Stimulated activated CD8-positive, alpha-beta memory T cell treated with anti-CD3 and anti-CD28 coated beads, Interleukin-12 subunit alpha, Interleukin-12 subunit beta, amount 100 ng/mL, for 4 hours (primary cell): Measurements from ENCODE around the gene BCKDHA.
A peak's percentile ranks its signal among the peaks of the same experiment; 100 is the strongest.

Source experiments
- DNase-seq: peaks from one replicate; pipeline ENCODE4 v3.0.0-alpha.2; 2020; ENCODE audit warnings: low read depth

Gene BCKDHA

DNA sequence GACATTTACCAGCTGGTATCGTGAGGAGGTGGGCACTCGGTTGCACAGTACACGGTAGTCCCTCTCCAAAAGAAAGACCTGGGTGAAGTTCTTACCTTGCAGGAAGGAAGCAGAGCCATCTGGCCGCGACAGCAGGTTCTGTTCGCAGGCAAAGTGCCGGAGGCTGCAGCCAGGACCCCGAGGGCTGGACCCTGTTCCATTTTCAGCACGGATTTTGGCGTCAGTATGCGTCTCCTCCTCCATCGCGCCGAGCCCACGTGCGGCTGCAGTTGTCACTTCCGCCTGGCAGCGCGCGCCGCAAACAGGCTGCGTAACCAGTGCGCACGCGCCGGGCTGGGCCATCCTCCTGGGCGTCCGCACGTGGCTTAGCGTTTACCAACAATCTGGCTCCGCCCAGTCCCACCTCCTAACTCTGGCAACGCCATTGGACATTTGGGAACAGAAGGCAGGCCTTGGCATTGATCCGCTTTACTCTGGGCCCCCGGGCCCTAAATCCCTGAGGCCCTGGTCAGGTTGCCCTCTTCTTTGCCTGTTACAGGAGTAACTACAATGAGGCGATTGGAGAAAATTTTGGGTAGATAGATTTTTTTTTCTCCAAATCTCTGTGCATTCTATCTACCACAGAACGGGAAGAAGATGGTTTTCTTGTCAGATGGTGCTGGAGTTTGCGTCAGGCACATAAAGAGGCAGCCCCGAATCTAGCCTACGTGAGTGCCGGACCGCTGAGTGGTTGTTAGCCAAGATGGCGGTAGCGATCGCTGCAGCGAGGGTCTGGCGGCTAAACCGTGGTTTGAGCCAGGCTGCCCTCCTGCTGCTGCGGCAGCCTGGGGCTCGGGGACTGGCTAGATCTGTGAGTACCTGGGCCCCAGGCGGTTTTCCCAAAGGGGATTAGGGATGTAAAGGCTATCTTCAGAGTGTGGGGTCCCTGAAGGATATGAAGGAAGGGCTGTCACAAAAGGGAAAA lies at the start of gene BCKDHA, which contains the start of gene EXOSC5:
Gene BCKDHA (plus strand): TSS at position 733 of the 964 bp plus-strand sequence. CDS start 10 bp downstream, at position 743.
Gene EXOSC5 (minus strand): TSS at position 274 of the 964 bp plus-strand sequence. CDS start 31 bp downstream, at position 243.
- DNase-seq, result peak; percentile 99

GRCh38 chr19:41350735-41351338 lies 46.8 kb upstream of the BCKDHA start:
- no peak for DNase-seq

DNA sequence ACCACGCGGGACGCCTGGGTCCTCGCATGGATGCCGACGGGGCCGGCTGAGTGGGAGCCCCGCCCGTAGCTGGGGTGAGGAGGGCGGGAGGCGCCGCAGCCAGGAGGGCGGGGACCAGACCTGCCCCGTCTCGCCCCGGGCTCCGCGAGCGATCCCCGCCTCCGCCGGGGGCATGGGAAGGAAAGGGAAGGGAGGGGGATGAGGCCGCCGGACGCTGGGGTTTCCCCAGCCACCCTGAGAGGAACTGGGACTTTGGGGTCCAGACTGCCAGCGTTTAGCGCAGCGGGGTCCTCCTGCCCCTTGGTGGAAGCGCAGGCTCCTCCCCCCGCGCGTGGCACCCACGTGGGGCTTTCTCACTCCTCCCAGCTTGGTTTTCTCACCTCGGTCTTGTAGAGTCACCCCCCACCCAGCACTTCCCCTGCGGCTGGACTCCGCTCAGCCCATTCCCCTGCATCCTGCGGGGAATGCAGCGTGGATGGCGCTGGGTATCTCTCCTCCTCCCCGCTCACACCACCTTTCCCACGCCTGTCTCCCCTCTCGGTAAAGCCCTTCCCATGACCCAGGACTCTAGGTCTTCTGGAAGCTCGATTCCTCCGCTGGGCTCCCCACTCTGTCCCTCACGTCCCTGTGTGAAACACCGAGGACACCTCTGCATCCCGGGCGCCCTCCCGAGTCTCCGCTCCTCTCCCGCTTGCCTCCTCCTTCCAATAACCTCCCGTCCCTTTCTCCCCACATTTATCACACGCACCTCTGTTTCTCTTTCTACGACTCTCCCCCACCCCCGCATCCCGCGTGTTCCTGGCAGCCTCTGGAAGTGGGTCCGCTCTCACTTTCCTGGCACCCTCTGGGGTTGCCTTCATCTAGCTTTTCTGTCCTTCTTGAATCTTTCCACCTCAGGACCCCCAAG lies 46.0 kb upstream of the BCKDHA start:
- peak; percentile 85 for DNase-seq

- DNase-seq, result no peak
Measured at GRCh38 chr19:41352279-41352608, 45.4 kb upstream of the BCKDHA start.

GRCh38 chr19:41352609-41353465 lies 44.8 kb upstream of the BCKDHA start:
- peak; percentile 68 for DNase-seq

- peak; percentile 96 for DNase-seq
Measured at GRCh38 chr19:41353466-41354342, 43.9 kb upstream of the BCKDHA start, which contains the start of gene TGFB1. TGFB1 (minus strand) TSS chr19:41353922; CDS start chr19:41353044, 878 bp downstream.

GRCh38 chr19:41354343-41354953 lies 43.2 kb upstream of the BCKDHA start:
- no peak for DNase-seq

DNA sequence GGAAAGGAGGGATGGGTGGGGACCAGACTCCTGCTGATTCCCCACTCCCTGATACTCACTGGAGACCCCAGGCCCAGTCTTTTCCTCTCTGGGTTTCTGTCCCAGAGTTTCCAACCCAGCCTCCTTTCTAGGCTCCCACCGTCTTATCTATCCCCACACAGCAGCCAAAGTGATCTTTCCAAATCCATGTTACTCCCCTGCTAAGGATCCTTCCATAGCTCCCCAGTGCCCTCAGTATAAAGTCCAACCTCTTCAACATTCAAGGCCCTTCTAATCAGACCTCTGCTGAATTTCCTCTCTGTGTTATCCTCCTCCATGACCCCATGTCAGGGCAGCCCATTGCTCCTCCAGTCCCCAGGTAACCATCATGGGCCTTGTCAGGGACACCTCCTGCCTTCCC lies 42.6 kb upstream of the BCKDHA start:
- DNase-seq, result no peak

- DNase-seq, result no peak
Measured at GRCh38 chr19:41355802-41356201, 41.8 kb upstream of the BCKDHA start.

- DNase-seq, result no peak
Measured at GRCh38 chr19:41356984-41357739, 40.5 kb upstream of the BCKDHA start.

DNA sequence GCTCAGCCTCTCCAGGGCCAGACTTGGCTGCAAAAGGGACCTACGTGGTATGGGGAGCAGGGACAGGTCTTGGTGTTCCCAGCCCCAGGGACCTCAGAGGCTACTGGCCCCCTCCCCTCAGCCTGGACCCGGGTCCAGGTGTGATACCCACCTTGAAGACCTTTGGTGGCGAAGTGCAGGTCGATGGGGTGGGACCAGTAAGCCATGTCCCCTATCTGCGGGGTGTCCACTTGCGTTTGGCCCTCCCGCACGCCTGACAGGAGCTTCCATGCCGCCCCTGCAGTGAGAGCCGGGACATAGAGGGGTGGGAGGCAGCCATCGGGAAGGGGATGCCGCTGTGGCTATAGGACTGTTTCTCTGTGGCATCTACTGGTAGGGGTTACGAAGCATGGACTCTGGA lies 39.9 kb upstream of the BCKDHA start:
- no peak for DNase-seq

- no peak for DNase-seq
Measured at GRCh38 chr19:41359741-41360140, 37.9 kb upstream of the BCKDHA start.

GRCh38 chr19:41362143-41362847 lies 35.3 kb upstream of the BCKDHA start:
- DNase-seq, result no peak

DNA sequence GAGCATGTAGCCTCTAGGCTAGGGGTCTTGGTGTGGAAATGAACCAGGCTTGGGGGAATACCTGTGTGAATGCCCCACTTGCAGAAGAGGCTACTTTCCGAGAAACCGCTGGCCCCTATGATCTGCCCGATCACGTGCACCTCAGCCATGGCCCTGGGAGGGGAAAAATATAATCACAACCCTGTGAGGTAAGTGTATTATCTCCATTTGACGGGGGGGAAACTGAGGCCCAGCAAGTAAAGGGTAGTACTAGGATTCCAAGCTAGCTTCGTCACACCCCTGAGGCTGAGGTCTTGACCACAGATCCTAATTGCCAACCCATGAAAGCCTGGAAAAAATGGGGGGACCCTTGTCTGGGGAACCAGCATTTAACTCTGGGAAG lies 34.3 kb upstream of the BCKDHA start:
- DNase-seq, result no peak

- DNase-seq, result peak; percentile 93
Measured at GRCh38 chr19:41363753-41364523, 33.7 kb upstream of the BCKDHA start, which contains the start of gene B9D2. B9D2 (minus strand) TSS chr19:41364149; CDS start chr19:41363519, 630 bp downstream.

GRCh38 chr19:41364524-41365391 lies 32.9 kb upstream of the BCKDHA start:
- DNase-seq, result no peak
